Right lobe of liver (tissue), 6 donors: Measurements from ENCODE around the gene HAT1. TPM values are rescaled to one million over a fixed set of nuclear protein-coding genes. Genes with fewer than 3 reads are reported as not detected.
"Not testable (repeated sequence)": the region's sequence is repeated elsewhere in the genome, so short reads cannot be mapped to it uniquely, and the experiment has no call there.

Experiments
- ATAC-seq, 4 donors: fragments of 200-7000 bp; cut with Tn5 transposase; one replicate each; pipeline ENCODE4 v1.9.1; 2020; ENCODE audit warnings: mild to moderate bottlenecking in 4 of 4, moderate library complexity in 4 of 4
- DNase-seq, 3 donors: peaks; one replicate each; pipeline ENCODE4 v3.0.0-alpha.2; 2020
- H3K27ac ChIP-seq, 3 donors: fragments of 200-600 bp; one replicate each; pipeline ENCODE4 v1.8.0; 2022
- H3K27me3 ChIP-seq, 2 donors: fragments of 200-600 bp; one replicate each; pipeline ENCODE4 v1.8.0; 2022
- H3K36me3 ChIP-seq, 4 donors: fragments of 200-600 bp; sonication (generic) in 1 of 4; one replicate each; pipeline versions ENCODE4 v1.5.1 to v1.8.0; 2017 to 2022; ENCODE audit warnings: control low read depth in 1 of 4
- H3K4me1 ChIP-seq, 4 donors: fragments of 200-600 bp; sonication (generic) in 1 of 4; one replicate each; pipeline versions ENCODE4 v1.5.1 to v1.8.0; 2017 to 2022; ENCODE audit warnings: control low read depth in 1 of 4
- H3K4me3 ChIP-seq, 3 donors: fragments of 200-600 bp; one replicate each; pipeline ENCODE4 v1.8.0; 2022
- H3K9me3 ChIP-seq, 4 donors: fragments of 200-600 bp; sonication (generic) in 1 of 4; one replicate each; pipeline versions ENCODE4 v1.5.1 to v1.8.0; 2017 to 2022; ENCODE audit warnings: control low read depth in 1 of 4
- CTCF ChIP-seq, 4 donors: fragments of 200-600 bp in 3 of 4; fragments of 450-650 bp in 1 of 4; IDR thresholded peaks; one replicate each; pipeline versions ENCODE4 v1.5.1 to v1.8.0; 2016 to 2022; ENCODE audit warnings: antibody characterized with exemption in 4 of 4, mild to moderate bottlenecking in 2 of 4
- POLR2A ChIP-seq: fragments of 450-650 bp; IDR thresholded peaks from one replicate; pipeline ENCODE4 v1.6.1; 2017; ENCODE audit warnings: antibody characterized with exemption, mild to moderate bottlenecking
- WGBS: methylation state at CpG from one replicate; pipeline ENCODE4 v1.1.6; 2018; ENCODE audit warnings: low coverage, low lambda C conversion rate; ENCODE audit not compliant: insufficient coverage; ENCODE audit errors: missing lambda C conversion rate; 5-methylcytosine and 5-hydroxymethylcytosine counted together
- intact Hi-C, 2 donors: fragments of 100-400 bp; cut with DNase I; formaldehyde crosslinking; loops; one replicate each; pipeline versions ENCODE4 v1.11.2 to v1.14.1; 2022
- total RNA-seq, 6 experiments: library from RNA; depleted of rRNA in 2 of 6; stranded (reverse); fragments of >200 nt in 2 of 6; fragmentation: NEBNext Ultra II Directional in 3 of 6; extraction: Animal tissue kit (Norgen Biotek cat#: 25700) in 3 of 6; gene quantifications; one replicate each; pipeline versions ENCODE4 v1.1.0 to v1.2.4, GENCODE V29; 2016 to 2023
- donor health status: DM: no; HTN: yes; CAD: no.
- donor health status: DM: no; HTN: no; CAD: no.
- donor health status: DM: no; HTN: no; CAD: no.
- donor health status: DM: no; HTN: yes; CAD: no.
- donor health status: DM: no; HTN: yes; CAD: no.

Gene HAT1
- total RNA-seq, 6 experiments from 2014 or later = 10.7 to 16.3 (median 13.4) TPM

- DNase-seq (no peak), ATAC-seq (no peak)
- Histone ChIP-seq H3K27ac (no peak overlapping the region), H3K9me3 (no peaks in the 10 kb centered on the region), H3K4me1 (no peaks in the 10 kb centered on the region), H3K4me3 (no peak overlapping the region), H3K27me3 (no peaks in the 10 kb centered on the region), H3K36me3 (peaks cover 0 to 3% (median 0%) of the 10 kb centered on the region in 4 donors)
- TF ChIP-seq POLR2A (no peak), CTCF (IDR thresholded peaks at IDR 0.05) (no peak)
- intact Hi-C loops = no loop called here
- WGBS = 92% methylated on average over 4 of the region's 4 CpGs
These were observed 64.5 kb downstream of the HAT1 start for GRCh38 chr2:171986778-171987177.

GRCh38 chr2:171991027-171991426, 68.8 kb downstream of the HAT1 start:
- no peak for TF ChIP-seq POLR2A
- no peak for TF ChIP-seq CTCF (IDR thresholded peaks at IDR 0.05)
- H3K27me3 ChIP-seq = no peaks in the 10 kb centered on the region
- H3K27ac ChIP-seq = no peak overlapping the region
- no peaks in the 10 kb centered on the region for H3K9me3 ChIP-seq
- ATAC-seq (no peak), DNase-seq (no peak)
- intact Hi-C loops = no loop called here
- 84% methylated on average over 3 of the region's 4 CpGs for whole genome bisulfite sequencing
- H3K4me1 ChIP-seq = no peaks in the 10 kb centered on the region
- H3K36me3 ChIP-seq = no peaks in the 10 kb centered on the region
- H3K4me3 ChIP-seq = no peak overlapping the region

GRCh38 chr2:171995586-171995985, 73.3 kb downstream of the HAT1 start:
- WGBS = 87% methylated on average over 5 of the region's 5 CpGs
- no peak for ATAC-seq

GRCh38 chr2:171996021-171996420, 73.8 kb downstream of the HAT1 start:
- TF ChIP-seq POLR2A (no peak), CTCF (IDR thresholded peaks at IDR 0.05) (no peak)
- 100% methylated on average over 3 of the region's 5 CpGs for WGBS
- H3K27ac ChIP-seq = no peak overlapping the region
- H3K4me3 ChIP-seq = no peak overlapping the region
- DNase-seq (no peak), ATAC-seq (no peak)
- intact Hi-C loops = no loop called here
- peaks cover 0 to 9% (median 0%) of the 10 kb centered on the region in 4 donors for H3K4me1 ChIP-seq
- H3K36me3 ChIP-seq = no peaks in the 10 kb centered on the region
- H3K9me3 ChIP-seq = no peaks in the 10 kb centered on the region
- H3K27me3 ChIP-seq = no peaks in the 10 kb centered on the region

More at GRCh38 chr2:171995586-171995985, 73.3 kb downstream of the HAT1 start:
- Histone ChIP-seq H3K27ac (no peak overlapping the region), H3K27me3 (no peaks in the 10 kb centered on the region), H3K36me3 (no peaks in the 10 kb centered on the region), H3K9me3 (no peaks in the 10 kb centered on the region), H3K4me3 (no peak overlapping the region), H3K4me1 (peaks cover 0 to 5% (median 0%) of the 10 kb centered on the region in 4 donors)
- no peak for TF ChIP-seq POLR2A
- no peak for TF ChIP-seq CTCF (IDR thresholded peaks at IDR 0.05)
- no peak for DNase-seq
- intact Hi-C loops = no loop called here

GRCh38 chr2:171997031-171997430, 74.8 kb downstream of the HAT1 start:
- intact Hi-C loops, H3K4me1 ChIP-seq, H3K9me3 ChIP-seq, H3K4me3 ChIP-seq, H3K36me3 ChIP-seq, H3K27ac ChIP-seq, H3K27me3 ChIP-seq, DNase-seq, ATAC-seq: not testable (repeated sequence)
- WGBS = 83% methylated on average over 5 of the region's 5 CpGs
